VCaP (cell line): ENCODE results near the gene TSHZ2.

Experiments used
- H3K27ac ChIP-seq: fragments of 450-650 bp; 2 replicates; pipeline ENCODE4 v1.5.1; 2017
- TF ChIP-seq, protein P1 (sequence below): fragments of 450-650 bp; conservative IDR thresholded peaks from 2 replicates; pipeline ENCODE4 v1.5.1; 2017; ENCODE audit warnings: mild to moderate bottlenecking, moderate library complexity

The TSHZ2 gene

GRCh38 chr20:53445932-53446331 is 473.8 kb downstream of the TSHZ2 start:
- no peak overlapping the region for H3K27ac ChIP-seq
- TF ChIP-seq, protein P1, sequence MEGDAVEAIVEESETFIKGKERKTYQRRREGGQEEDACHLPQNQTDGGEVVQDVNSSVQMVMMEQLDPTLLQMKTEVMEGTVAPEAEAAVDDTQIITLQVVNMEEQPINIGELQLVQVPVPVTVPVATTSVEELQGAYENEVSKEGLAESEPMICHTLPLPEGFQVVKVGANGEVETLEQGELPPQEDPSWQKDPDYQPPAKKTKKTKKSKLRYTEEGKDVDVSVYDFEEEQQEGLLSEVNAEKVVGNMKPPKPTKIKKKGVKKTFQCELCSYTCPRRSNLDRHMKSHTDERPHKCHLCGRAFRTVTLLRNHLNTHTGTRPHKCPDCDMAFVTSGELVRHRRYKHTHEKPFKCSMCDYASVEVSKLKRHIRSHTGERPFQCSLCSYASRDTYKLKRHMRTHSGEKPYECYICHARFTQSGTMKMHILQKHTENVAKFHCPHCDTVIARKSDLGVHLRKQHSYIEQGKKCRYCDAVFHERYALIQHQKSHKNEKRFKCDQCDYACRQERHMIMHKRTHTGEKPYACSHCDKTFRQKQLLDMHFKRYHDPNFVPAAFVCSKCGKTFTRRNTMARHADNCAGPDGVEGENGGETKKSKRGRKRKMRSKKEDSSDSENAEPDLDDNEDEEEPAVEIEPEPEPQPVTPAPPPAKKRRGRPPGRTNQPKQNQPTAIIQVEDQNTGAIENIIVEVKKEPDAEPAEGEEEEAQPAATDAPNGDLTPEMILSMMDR: no peak

DNA sequence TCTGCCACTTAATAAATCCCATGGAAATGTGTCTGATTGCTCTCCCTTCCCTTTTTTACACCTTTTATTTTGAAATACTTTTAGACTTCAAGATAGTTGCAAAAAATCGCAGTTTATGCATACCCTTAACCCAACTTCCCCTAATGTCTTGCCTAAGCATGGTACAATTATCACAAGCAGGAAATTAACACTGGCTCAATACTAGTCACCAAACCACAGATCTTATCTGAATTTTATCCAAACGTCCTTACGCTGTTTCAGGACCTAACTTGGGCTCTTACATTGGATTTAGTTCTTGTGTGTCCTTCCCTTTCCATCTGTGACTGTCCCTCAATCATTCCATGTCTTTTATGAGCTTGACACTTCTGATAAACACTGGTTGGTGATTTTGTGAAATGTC is 475.2 kb downstream of the TSHZ2 start:
- no peak overlapping the region for H3K27ac ChIP-seq
- TF ChIP-seq, protein P1: no peak

GRCh38 chr20:53448426-53448825 is 476.3 kb downstream of the TSHZ2 start:
- H3K27ac ChIP-seq: no peak overlapping the region

DNA sequence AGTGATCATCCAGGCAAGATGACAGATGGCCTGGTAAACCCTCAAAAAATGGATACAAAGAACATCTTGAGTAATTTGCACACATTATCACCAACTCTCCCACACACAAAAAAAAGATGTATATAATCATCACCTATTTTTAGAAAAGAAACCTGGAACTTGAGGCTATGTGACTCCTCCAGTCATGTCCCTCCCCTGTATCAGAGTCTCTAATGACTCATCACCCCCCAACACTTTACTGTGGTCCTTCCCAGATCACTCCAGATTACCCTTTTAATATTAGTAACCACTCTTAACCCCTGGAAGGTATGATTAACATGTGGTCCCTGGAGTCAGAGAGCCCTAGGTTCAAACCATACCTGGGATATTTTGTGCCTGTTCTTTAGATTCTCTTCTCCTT is 476.7 kb downstream of the TSHZ2 start:
- H3K27ac ChIP-seq: no peak overlapping the region
- TF ChIP-seq, protein P1: no peak

More at GRCh38 chr20:53448426-53448825, 476.3 kb downstream of the TSHZ2 start:
- TF ChIP-seq, protein P1: no peak

DNA sequence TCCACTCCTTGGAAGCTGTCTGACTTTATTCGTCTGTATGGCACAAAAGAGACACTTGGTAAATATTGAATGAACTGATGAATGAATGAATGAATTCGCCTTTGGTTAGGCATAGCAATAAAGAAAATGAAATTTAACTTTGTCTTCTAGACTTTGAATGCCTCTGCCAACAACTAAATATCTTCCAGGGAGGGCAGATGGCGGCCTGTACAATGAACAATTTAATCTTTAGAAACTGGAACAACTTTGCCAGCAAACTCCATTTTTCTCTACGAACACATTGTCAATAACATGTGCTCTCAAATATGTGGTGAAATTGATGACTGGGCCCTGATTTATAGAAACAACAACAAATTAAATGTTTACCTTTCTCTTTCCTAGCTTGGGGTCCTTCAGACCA is 480.9 kb downstream of the TSHZ2 start:
- TF ChIP-seq, protein P1: no peak
- no peak overlapping the region for H3K27ac ChIP-seq

DNA sequence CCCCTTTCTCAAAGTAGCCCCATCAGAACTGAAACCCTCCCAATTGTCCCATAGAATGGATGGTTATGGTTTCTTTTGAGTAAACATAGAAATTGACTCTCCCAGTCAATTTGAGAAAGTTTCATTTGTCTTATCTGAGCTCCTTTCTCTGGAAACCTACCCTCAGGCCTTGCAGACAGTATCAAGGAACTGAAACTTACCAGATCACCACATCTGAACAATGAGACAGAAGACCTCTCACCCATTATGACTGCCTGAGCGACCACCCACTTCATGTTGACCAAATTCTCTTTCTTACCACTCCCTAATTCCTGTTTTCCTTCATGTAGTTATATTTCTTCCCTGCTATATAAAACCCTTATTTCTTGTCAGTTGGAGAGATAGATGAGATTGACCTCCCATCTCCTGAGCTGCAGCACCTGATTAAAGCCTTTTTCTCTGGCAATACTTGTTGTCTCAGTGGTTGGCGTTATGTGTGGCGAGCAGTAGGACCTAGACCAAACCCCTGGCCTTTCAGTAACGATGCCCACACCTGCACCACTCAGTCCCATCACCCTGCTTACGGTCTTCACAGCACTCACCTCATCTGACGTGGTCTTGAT is 482.6 kb downstream of the TSHZ2 start:
- H3K27ac ChIP-seq: no peak overlapping the region
- TF ChIP-seq, protein P1: no peak

- H3K27ac ChIP-seq: no peak overlapping the region
- TF ChIP-seq, protein P1: no peak
Observed at GRCh38 chr20:53463101-53463972, 491.2 kb downstream of the TSHZ2 start.
